NCI-H69 (cell line): Measurements from ENCODE around the gene HOXA4.

Experiments
- DNase-seq: peaks from one replicate; lab custom pipeline; 2025; lab: John Stamatoyannopoulos, UW

The HOXA4 gene

DNA sequence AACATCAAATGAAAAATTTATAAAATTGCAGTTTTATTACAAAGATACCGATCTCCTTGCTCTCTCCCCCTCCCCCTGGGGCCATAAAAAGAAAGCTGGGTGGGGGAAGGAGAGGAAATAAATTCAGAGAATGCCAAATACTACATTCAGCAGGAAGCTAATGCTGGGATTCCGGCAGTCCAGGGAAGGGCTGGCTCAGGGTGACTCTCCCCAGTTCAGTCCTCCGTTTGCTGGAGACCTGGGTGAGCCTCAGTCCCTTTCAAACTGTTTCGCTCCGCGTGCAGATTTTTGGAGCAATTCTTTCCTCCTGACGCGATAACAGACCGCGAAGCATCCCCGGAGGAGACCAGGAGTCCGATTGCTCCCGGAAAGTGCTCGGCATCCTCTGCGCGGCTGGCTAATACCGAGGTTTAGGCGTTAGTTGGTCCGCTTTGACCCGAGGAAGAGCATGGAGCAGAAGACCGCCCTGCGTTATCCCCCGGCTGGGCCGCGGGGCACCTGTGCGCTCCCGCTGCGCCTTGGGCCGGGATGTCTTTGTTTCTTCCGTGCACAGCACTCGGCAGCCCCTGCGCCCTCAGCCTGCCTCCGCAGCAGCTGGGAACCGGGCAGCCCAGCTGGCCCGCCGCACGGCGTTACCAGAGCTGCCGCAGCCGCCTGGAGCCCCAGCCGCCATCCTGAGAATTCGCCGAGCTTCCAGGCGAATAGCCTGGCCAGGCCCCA is 24.2 kb downstream of the HOXA4 start:
- DNase-seq: no peak

GRCh38 chr7:27105301-27106031 is 25.1 kb downstream of the HOXA4 start:
- DNase-seq: no peak

DNA sequence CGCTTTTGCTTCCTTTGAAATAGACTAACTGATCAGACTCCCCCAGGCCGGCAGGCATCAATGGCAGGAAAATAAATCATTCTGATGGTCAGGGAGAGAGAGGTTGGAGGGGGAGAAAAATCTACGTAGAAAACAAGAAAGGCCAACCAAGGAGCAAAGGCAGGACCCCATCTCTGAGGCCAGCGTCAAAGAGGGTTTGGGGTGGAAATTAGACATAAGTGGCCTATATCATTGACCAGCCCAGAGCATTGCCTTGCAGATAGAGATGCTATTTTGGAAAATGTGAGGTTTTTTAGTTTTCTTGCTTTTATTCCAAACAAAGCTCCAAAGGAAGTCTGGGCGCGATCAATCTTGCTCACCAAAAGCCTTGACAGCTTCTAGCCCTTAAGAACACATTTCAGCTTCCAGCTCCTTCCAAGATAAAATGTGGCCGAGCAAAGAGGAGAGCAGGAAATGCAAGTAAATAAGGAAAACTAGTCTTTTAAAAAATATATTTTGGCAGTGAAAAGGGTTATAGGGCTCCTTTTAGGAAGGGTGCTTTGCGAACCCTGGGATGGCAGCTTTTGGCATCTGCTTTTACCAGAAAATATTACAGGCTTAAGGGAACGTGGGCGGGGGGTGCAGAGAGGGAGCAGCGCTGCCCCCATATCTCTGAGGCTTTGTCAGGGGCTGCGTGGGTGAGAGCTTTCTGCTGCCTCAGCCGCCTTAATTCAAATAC is 26.1 kb downstream of the HOXA4 start:
- peak; percentile 40 for DNase-seq

DNA sequence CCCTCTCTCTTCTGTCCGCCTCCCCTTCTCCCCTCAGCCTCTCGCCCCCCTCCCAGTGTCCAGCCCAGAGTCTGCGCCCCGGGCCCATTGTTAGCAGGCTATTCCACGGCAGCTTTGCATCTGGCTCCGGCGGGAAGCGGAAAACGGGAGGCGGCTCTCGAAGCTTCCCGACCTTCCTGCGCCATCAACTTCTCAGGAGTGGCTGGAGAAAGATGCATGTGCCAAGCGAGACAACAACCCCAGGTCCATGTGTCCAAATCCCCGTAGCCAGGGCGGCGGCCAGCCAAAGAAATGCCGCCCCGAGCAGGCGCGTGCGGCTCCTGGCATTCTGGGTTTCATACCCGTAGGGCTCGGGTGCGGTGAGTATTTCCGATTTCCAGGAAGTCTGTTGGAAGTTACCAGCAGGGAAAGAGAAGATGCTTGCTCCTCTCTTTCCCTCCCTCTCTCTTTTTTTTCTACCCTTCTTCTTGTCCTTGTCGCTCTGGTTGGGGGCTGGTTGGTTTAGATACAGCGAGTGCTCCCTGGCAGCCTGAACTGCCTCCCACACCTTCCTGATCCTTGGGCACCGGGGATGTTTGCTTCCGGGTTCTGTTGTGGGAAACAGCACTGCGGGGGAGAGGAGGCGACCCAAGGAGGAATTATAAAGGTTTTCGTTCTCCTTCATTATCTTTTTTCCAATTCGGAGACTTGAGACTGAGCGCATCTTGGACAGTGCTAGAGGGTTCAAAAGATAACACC is 26.9 kb downstream of the HOXA4 start:
- peak; percentile 85 for DNase-seq

DNA sequence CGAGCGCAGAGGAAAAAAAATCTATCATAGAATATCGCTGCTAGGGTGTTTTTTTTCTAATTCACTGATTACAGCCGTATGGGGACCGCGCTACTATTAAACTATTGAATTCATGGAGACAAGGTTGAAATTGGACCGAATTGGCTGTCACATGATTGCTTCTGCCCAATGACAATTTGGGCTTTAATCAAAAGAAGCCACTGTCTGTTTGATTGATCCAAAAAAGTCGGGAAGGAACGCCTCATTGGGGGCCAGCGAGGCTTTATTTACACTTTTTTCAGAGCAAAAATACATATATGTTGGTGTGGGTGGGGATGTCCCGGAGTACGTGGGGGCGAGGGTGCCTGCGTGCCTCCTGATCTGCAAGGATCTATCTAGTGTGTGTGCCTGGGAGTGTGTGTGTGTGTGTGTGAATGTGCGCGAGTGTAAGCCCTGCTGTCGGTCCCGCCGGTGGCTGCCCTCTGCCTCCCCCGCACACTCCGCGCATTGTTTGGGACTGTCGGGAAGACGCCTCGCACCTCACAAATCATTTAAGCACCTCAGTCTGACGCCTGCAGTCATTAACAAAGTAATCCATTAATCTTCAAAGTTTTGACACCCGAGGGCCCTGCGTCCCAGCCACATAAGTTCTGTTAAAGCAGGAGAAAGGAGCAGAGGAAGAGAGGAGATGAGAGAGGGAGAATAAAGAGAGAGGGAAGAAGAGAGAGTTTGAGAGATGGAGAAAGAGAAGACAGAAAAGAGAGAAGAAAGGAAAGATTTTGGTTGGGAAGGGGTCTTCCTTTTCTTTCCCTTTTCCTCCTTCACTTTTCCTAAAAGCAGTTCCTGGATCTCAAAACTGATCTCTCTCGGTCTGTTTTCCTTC is 27.7 kb downstream of the HOXA4 start, which contains the start of gene HOXA2:
Gene HOXA2 (minus strand): TSS at position 103 of the 862 bp plus-strand sequence. CDS start 183 bp downstream, outside the sequence.
- peak; percentile 83 for DNase-seq

DNA sequence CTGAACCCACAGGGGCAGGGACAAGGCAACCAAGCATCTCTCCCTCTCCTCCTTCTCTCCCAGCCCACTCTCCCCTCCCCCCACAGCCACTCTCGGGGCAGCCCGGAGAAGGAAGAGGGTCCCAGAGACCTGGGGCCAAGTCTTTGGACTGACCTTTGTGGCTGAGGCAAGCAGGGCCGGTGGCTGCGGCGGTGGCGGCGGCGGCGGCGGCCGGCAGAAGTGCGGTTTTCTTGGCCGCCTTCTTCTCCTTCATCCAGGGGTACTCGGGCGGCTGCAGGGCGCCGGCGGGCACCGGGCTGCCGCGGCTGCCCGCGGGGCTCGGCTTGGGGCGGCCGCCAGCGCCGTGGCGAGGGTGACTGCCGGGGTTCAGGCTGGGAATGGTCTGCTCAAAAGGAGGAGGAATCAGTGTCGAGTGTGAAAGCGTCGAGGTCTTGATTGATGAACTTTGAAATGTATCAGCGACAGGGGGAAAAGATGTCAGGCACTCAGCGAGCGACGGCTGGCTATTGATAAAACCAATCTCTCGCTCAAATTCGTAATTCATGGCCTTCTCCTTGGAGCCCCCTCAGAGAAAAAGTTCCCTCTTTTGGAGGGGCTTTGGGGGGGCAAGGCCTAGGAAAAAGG is 28.5 kb downstream of the HOXA4 start:
- DNase-seq: no peak

DNA sequence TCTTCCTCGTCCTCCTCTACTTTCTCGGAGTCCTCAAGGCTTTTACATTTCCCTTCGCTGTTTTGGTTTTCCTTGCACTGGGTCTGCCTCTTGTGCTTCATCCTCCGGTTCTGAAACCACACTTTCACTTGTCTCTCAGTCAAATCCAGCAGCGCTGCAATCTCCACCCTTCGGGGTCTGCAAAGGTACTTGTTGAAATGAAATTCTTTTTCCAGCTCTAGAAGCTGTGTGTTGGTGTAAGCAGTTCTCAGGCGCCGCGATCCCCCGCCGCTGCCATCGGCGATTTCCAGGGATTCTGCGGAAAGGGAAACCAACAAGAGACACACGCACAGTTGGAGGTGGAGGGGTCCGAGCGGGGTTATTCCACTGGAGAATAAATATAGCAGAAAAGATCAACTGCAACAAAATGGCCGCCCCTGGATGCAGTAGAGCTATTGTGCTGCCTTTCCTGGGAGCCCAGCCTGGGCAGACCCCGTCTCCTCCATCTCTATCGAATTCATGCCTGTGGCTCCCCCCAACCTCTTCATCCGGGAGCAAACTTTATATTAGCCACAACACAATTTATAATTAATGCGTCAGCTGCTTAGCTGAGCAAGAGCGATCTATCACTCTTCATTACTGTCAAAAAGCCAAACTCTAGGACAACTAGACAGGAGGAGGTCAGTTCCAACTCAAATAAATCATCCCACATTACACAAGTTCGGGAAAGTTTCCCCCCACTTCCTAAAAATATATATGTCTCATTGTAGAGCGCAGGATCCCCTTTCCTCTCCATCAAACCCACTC is 29.2 kb downstream of the HOXA4 start:
- DNase-seq: no peak

DNA sequence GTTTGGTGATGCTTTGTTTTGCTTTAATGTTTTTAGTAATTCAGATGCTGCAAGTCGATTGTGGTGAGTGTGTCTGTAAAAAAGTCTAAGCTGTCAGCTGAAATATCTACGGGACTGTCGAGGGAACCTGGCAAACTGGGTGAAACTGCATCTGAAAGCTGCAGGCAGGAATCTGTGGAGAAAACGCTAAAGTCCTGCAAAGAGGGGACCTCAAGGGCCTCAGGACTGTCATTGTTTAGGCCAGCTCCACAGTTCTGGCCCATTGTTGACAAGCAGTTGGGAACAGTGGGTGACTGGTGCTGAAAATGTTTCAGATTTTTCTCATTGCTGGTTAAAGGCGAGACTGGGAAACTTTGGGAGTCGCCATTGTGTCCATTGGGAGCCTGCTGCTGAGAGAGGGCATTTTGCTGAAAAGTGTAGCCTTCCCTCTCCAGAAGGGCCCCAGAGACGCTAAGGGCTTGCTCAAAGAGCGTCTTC is 29.8 kb downstream of the HOXA4 start:
- DNase-seq: no peak

DNA sequence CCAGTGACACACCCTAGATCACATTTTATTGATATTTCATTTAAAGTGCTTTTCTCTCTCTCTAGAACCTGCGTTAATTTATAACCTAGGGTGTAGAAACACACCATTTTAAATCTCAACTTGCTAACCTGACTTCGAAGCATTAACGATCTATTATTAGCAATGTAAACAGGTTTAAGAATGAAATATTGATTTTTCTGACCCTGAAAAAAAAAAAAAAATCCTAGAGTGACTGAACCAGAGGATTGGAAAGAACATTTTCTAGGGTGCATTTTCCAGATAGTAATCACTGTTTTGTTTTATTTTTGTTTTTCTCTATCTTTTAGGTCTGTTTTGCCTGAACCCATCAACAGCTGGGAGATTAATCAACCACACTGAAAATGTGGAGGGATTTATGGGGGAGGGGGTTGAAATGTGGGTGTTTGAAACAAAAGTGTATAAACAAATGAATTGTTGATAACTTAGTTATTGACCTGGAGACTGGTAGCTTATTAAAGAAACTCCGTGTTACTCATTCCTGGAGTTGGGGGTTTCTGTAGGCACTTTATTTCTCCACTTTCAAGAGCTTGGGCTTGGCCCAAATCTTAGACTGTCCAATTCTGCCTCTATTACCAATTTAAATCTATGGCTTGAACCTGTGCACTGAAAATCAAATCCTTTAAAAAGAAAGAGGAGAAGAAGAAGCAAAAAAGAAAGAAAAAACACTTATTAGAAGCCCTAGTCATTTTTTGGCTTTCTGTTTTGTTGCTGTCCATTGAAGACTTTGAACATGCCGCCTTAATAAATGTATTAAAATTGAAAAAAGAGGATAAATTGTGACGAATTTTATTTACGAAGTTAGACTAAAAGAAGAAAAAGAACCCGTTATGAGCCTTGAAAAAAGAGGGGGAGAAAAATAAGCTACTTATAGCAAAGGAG is 30.8 kb downstream of the HOXA4 start:
- DNase-seq: no peak

DNA sequence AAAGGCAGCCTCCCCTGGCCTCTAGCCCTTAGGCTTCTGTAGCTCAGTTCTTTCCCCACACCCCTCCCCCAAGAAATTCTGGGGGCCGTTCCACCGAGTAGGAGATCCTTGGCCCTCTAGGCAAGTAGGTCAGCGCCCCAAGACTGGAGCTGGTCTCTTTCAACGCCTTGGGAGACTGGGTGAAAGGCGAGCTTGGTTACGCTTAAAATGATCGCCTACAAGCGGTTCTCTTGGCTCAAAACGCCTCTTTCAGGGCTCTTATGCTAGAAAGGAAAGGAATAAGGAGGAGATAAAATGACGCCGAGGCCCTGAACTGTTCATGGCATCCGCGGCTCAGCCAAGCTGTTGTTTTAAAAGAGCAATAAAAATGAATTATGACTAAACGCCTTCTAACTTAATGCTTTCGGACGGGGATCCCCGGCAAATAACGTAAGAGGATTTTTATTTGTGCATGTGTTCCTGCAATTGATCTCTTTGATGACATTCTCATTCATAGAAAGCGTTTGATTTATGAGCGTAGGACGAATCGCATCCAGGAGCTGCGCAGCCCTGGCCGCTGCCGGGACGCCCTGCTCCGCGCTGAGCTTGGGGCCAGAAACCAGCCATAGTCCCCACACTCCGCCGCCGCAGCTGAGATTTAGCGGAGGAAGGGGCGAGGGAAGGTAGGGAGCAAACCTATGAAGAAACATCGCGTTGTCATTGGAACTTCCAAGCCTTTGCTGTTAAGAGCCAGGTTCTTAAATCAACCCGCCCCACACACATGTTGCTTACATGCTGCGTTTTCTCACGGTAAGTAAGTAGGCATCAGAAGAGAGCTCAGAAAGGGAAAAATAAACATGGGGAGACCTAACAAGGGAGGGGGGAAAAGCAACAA is 31.7 kb downstream of the HOXA4 start:
- DNase-seq: no peak

DNA sequence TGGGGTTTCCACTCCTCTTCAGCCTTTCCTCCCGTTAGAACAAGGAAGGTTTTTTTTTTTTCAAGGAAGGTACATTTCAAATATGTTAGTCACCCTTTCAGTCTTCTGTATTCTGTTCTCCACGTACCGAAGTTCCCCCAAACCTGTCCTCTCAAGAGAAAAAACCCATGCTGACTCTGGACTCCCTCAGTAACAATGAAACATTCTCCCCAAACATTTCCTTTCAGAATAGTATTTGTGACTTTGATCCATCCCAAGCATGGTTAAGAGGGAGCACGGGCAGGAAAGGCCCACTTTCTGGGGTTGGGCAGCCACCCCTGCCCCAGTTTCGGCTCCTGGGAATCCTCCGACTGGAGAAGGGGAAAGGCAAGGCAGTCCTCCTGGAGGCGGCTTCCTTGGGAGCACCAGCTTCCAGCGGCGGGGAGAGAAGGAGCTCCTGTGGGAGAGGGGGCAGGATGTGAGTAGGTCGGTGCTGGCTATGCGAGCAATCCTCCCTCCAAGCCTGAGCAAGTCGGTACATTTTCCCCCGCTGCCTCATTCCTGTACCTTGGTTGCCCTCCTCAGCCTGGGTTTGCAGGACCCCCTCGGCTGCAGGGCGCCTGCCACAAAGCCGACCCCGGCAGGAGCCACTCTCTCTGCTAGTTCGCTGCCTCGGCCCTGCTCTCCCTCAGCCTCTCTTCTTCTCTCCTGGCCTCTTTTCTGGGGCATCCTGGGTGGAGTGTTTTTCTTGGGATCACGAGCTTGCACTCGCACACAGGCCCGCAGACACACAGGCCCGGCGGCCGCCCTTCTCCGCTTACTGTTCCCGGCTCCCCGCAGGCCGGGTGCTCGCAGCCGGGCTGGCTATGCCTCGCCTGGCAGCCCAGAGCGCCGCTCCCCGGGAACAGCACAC is 32.6 kb downstream of the HOXA4 start:
- DNase-seq: no peak

DNA sequence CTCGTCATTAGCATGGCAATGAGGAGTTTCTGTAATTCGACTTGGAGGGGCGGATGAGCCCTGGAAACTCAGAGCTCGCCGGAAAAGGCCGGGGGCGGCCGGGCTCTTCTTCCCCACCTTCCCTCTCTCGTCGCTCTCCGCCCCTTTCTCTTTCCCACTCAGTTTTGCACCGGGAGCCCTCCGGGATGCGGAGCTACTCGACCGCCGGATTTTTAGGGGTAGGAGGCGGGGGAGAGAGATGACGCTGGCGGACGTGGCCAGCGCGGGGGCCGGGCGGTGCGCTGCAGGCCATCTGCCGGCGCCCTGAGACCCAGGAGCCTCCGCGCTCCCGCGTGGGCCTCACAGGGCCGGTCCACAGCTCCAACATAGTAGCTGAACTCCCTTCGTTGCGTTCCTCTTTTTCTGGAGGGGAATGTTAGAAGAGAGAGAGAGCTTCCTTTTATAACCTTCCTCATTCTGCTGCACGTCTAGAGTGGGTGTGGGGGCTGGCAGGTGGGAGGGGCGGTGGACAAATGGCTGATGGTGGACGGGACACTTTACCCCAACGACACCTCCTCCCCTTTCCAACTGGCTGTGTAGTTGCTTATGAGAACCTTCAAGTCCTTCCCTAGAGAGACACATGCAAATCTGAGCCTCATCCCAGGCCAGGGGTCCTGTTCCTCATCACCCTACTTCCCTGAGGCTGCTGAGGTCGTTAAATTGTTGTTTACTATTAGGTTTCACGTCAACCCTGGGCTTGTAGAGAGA is 33.6 kb downstream of the HOXA4 start:
- DNase-seq: peak; percentile 51

DNA sequence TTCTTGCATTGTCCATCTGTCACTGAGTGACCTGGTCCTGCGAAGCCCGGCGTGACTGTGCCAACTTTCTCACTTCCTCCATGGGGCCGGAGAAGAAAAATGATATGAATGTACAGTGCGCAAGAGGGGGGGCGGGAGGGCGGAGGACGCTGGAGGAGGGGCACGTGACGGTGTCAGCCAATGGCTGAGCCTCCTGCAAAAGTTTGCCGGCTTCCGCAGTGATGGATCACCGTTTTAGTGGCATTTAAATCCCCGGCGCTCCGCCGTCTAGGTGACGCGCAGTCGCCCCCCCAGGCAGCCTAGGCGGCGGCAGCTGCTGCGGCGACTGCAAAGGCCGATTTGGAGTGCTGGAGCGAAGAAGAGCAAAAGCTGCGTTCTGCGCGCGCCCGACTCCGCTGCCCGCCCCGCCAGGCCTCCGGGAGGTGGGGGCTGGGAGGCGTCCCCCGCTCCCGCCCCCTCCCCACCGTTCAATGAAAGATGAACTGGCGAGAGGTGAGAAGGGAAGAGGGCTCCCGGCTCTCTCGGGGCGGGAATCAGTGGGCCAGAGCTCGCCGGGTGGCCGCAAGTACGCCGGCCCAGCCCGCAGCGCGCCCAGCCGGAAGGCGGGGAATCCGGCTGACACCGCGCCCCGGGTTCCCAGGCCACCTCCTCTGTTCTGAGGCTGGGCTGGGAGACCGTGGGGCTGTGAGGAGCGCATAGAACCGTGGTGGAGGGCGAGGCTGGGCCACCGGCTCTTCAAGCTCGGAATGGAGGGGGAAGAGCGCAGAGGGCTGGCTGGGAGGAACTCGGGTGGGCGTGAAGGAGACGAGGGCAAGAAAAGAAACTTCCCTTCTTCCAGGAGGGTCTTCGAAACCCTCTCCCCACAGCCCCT is 34.4 kb downstream of the HOXA4 start, which contains the start of gene HOXA1:
Gene HOXA1 (minus strand): TSS at position 104 of the 871 bp plus-strand sequence. CDS start 88 bp downstream, at position 16.
- peak; percentile 96 for DNase-seq

- peak; percentile 70 for DNase-seq
These were observed 35.3 kb downstream of the HOXA4 start for GRCh38 chr7:27095050-27095896.
